Tibial nerve (tissue), 4 donors: Measurements from ENCODE around the gene GHR.

Experiments
- EP300 ChIP-seq, 2 donors: sonication (generic); formaldehyde crosslinking; IDR thresholded peaks; one replicate each; pipeline ENCODE4 v1.6.1; 2017; ENCODE audit warnings: antibody characterized with exemption in 2 of 2, mild to moderate bottlenecking in 1 of 2
- POLR2A ChIP-seq, 2 donors: fragments of 450-650 bp; IDR thresholded peaks; one replicate each; pipeline ENCODE4 v1.6.1; 2017; ENCODE audit warnings: antibody characterized with exemption in 2 of 2, mild to moderate bottlenecking in 2 of 2, moderate library complexity in 2 of 2
- TF ChIP-seq, protein P1 (sequence below), 5 experiments: fragments of 200-600 bp in 3 of 5; fragments of 450-650 bp in 2 of 5; sonication (generic) in 3 of 5; IDR thresholded peaks; one replicate each; pipeline ENCODE4 v1.5.1; 2016 to 2019; ENCODE audit warnings: antibody characterized with exemption in 5 of 5, mild to moderate bottlenecking in 3 of 5, moderate library complexity in 2 of 5

DNA sequence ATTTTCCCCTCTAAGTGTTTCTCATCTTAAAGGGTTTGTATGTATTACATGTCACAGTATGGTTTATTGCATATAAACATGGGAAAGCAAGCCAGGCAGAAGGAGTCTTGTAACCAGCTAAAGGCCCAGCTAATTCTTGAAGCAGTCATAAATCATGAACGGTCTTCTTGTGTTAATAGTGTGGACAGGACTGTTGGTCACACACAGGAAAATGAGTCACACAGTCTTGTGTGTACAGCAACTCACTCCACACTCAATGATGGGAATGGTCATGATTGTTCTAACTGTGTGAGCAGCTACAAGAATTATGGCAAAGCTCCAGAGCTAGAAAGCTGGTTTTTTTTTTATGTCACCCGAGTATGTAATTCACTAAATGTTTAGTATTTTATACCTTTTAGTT, 123.9 kb downstream of the GHR start:
- TF ChIP-seq, protein P1, sequence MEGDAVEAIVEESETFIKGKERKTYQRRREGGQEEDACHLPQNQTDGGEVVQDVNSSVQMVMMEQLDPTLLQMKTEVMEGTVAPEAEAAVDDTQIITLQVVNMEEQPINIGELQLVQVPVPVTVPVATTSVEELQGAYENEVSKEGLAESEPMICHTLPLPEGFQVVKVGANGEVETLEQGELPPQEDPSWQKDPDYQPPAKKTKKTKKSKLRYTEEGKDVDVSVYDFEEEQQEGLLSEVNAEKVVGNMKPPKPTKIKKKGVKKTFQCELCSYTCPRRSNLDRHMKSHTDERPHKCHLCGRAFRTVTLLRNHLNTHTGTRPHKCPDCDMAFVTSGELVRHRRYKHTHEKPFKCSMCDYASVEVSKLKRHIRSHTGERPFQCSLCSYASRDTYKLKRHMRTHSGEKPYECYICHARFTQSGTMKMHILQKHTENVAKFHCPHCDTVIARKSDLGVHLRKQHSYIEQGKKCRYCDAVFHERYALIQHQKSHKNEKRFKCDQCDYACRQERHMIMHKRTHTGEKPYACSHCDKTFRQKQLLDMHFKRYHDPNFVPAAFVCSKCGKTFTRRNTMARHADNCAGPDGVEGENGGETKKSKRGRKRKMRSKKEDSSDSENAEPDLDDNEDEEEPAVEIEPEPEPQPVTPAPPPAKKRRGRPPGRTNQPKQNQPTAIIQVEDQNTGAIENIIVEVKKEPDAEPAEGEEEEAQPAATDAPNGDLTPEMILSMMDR (IDR thresholded peaks at IDR 0.05): no peak
- no peak for TF ChIP-seq POLR2A (IDR thresholded peaks at IDR 0.05)
- no peak for TF ChIP-seq EP300 (IDR thresholded peaks at IDR 0.05)
